ENCODE results near the gene DDA1. TPM values are rescaled to one million over a fixed set of nuclear protein-coding genes. Genes with fewer than 3 reads are reported as not detected.

Gene DDA1
- total RNA-seq, 1 experiment from 2014 or later, result 72.5 TPM

DNA sequence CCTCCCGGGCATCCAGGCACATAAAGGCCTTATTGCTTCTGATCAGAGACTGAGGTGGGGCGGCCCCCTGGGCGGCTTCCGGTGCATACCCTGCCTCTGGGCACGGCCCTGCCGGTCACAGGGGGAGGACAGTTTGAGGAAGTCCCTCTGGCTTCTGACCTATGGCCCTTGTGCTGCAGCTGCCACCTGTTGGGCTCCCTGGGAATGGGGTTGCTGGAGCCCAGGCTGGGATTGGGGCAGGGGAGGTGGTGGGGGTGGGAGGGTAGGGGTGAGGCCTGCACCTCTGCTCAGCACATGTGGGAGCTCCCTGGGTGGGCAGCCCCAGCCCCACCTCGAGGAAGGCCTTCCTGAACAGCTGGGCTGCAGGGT lies 14.6 kb downstream of the DDA1 start:
- DNase-seq, result no peak
- no peaks in the 10 kb centered on the region for H3K9me2 ChIP-seq (ENCODE audit: insufficient read depth)
- H3K9me3 ChIP-seq (ENCODE audit: insufficient read depth, low read depth), result no peaks in the 10 kb centered on the region
- H3K4me2 ChIP-seq, result no peak overlapping the region
- no peak overlapping the region for H3K4me3 ChIP-seq
- no peak overlapping the region for H2AFZ ChIP-seq
- ChIA-PET POLR2A (ENCODE audit: unreplicated experiment) (interaction anchor here (0.5 kb wide), 1 partner anchor 15 kb away, joined by 11 read pairs; no protein-coding TSS in a partner anchor), CTCF (no interaction called here)
- intact Hi-C loops (cut with micrococcal nuclease; ENCODE audit: unreplicated experiment), result no loop called here
- H3K79me2 ChIP-seq (ENCODE audit: low read depth), result peaks cover 4% of the 10 kb centered on the region
- H3K27ac ChIP-seq, result no peak overlapping the region
- TF ChIP-seq EZH2 (IDR thresholded peaks at IDR 0.05; ENCODE audit: low read depth), result no peak
- TF ChIP-seq, protein P1, sequence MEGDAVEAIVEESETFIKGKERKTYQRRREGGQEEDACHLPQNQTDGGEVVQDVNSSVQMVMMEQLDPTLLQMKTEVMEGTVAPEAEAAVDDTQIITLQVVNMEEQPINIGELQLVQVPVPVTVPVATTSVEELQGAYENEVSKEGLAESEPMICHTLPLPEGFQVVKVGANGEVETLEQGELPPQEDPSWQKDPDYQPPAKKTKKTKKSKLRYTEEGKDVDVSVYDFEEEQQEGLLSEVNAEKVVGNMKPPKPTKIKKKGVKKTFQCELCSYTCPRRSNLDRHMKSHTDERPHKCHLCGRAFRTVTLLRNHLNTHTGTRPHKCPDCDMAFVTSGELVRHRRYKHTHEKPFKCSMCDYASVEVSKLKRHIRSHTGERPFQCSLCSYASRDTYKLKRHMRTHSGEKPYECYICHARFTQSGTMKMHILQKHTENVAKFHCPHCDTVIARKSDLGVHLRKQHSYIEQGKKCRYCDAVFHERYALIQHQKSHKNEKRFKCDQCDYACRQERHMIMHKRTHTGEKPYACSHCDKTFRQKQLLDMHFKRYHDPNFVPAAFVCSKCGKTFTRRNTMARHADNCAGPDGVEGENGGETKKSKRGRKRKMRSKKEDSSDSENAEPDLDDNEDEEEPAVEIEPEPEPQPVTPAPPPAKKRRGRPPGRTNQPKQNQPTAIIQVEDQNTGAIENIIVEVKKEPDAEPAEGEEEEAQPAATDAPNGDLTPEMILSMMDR (conservative IDR thresholded peaks at IDR 0.05), result no peak
- H3F3A ChIP-seq (ENCODE audit: insufficient read depth, low read depth), result peaks cover 45% of the 10 kb centered on the region
- H3K4me1 ChIP-seq (replicated peaks; ENCODE audit: insufficient read depth), result peaks cover 23% of the 10 kb centered on the region
- peaks cover 12% of the 10 kb centered on the region; the same call in 1 of the 2 replicates for H4K20me1 ChIP-seq (ENCODE audit: insufficient read depth)
- peaks cover 11% of the 10 kb centered on the region; the same call in 1 of the 2 replicates for H3K36me3 ChIP-seq (ENCODE audit: low read depth)
- no TSS peak for BruUV-seq (replicated peaks)
- no peaks in the 10 kb centered on the region for H3K27me3 ChIP-seq (ENCODE audit: insufficient read depth, low read depth)

DNA sequence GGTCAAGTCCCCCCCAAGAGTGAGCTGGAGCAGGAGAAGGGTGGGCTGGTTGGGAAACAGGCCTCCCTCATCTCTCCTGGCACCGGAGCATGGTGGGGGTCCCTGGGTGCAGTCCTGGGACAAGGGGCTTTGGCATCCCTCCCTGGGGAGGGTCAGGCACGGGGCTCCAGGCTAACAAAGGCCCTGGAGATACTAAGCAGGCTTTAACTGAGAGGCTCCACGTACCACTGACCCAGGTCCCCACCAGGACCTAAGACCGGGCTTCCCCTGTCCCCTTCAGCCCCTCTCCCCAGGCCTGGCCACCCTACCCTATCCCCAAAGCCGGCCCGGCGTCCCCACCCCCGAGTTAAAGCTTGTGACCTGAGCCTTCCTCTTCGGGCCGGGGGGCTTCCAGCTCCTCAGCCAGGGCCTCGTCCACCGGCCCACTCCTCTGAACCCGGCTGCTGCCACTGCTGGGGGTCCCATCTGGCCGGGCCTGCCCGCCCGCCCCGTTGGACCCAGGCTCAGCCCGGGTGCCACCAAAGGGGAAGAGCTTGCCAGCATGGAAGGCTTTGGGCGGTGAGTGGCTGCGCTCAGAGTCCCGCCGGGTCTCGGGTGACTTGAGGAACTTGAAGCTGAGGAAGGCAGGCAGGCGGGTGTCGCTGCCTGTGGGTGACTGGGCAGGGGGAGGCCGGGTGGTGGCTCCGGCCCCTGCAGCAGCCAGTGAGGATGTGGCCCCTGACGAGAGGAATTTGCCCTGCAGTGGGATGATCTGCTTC lies 15.2 kb downstream of the DDA1 start:
- no TSS peak for BruUV-seq (replicated peaks)
- H3K4me2 ChIP-seq, result no peak overlapping the region

DNA sequence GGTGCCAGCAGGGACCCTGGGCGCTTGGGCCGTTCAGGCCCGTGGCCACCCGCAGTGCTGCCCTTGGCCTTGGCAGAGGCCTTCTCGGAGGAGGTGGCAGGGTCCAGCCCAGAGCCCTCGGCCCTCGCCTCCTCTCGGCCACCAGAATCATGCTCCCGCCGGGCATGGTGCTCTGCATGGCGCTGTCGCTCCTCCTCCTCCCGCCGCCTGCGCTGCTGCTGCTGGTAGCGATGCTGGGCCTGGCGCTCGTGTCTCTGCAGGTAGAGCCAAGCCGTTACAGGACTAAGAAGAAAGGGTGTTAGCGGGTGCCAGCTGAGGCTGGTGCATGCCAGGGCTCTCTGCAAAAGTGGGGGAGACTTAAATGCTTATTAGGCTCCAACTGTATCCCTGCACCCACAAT lies 15.8 kb downstream of the DDA1 start:
- no peak for TF ChIP-seq EZH2 (IDR thresholded peaks at IDR 0.05; ENCODE audit: low read depth)
- TF ChIP-seq, protein P1 (conservative IDR thresholded peaks at IDR 0.05), result no peak
- no peak overlapping the region for H3K4me3 ChIP-seq
- peaks cover 6% of the 10 kb centered on the region; the same call in 1 of the 2 replicates for H3K36me3 ChIP-seq (ENCODE audit: low read depth)
- H3K4me1 ChIP-seq (replicated peaks; ENCODE audit: insufficient read depth), result peaks cover 23% of the 10 kb centered on the region
- ChIA-PET POLR2A (ENCODE audit: unreplicated experiment) (no interaction called here), CTCF (no interaction called here)
- no peaks in the 10 kb centered on the region for H3K9me3 ChIP-seq (ENCODE audit: insufficient read depth, low read depth)
- H3K9me2 ChIP-seq (ENCODE audit: insufficient read depth), result no peaks in the 10 kb centered on the region
- H3K79me2 ChIP-seq (ENCODE audit: low read depth), result no peaks in the 10 kb centered on the region
- H4K20me1 ChIP-seq (ENCODE audit: insufficient read depth), result peaks cover 12% of the 10 kb centered on the region; the same call in 1 of the 2 replicates
- peaks cover 45% of the 10 kb centered on the region for H3F3A ChIP-seq (ENCODE audit: insufficient read depth, low read depth)
- no TSS peak for BruUV-seq (replicated peaks)
- H2AFZ ChIP-seq, result no peak overlapping the region
- H3K27me3 ChIP-seq (ENCODE audit: insufficient read depth, low read depth), result no peaks in the 10 kb centered on the region
- intact Hi-C loops (cut with micrococcal nuclease; ENCODE audit: unreplicated experiment), result loop anchor here (5.0 kb wide), 1 partner anchor 33 kb away; no protein-coding TSS in a partner anchor
- no peak for DNase-seq
- H3K27ac ChIP-seq, result no peak overlapping the region
- H3K4me2 ChIP-seq, result no peak overlapping the region

More for the DNA sequence above, 15.2 kb downstream of the DDA1 start:
- H3F3A ChIP-seq (ENCODE audit: insufficient read depth, low read depth), result peaks cover 45% of the 10 kb centered on the region
- H3K79me2 ChIP-seq (ENCODE audit: low read depth), result no peaks in the 10 kb centered on the region
- intact Hi-C loops (cut with micrococcal nuclease; ENCODE audit: unreplicated experiment), result loop anchor here (5.0 kb wide), 1 partner anchor 32 kb away; no protein-coding TSS in a partner anchor
- peaks cover 12% of the 10 kb centered on the region; the same call in 1 of the 2 replicates for H4K20me1 ChIP-seq (ENCODE audit: insufficient read depth)
- peaks cover 8% of the 10 kb centered on the region; the same call in 1 of the 2 replicates for H3K36me3 ChIP-seq (ENCODE audit: low read depth)
- no peak overlapping the region for H3K4me3 ChIP-seq
- no peaks in the 10 kb centered on the region for H3K27me3 ChIP-seq (ENCODE audit: insufficient read depth, low read depth)
- H3K4me1 ChIP-seq (replicated peaks; ENCODE audit: insufficient read depth), result peaks cover 23% of the 10 kb centered on the region
- no peak overlapping the region for H2AFZ ChIP-seq
- H3K9me3 ChIP-seq (ENCODE audit: insufficient read depth, low read depth), result no peaks in the 10 kb centered on the region
- no peaks in the 10 kb centered on the region for H3K9me2 ChIP-seq (ENCODE audit: insufficient read depth)
- no peak overlapping the region for H3K27ac ChIP-seq
- no peak for DNase-seq
- TF ChIP-seq, protein P1 (conservative IDR thresholded peaks at IDR 0.05), result no peak
- no peak for TF ChIP-seq EZH2 (IDR thresholded peaks at IDR 0.05; ENCODE audit: low read depth)
- POLR2A ChIA-PET (ENCODE audit: unreplicated experiment), result interaction anchor here (0.5 kb wide), 1 partner anchor 16 kb away, joined by 11 read pairs; no protein-coding TSS in a partner anchor
- CTCF ChIA-PET, result no interaction called here

Data from PC-9 (cell line).